ENCODE results near the gene CDC42EP4.

DNA sequence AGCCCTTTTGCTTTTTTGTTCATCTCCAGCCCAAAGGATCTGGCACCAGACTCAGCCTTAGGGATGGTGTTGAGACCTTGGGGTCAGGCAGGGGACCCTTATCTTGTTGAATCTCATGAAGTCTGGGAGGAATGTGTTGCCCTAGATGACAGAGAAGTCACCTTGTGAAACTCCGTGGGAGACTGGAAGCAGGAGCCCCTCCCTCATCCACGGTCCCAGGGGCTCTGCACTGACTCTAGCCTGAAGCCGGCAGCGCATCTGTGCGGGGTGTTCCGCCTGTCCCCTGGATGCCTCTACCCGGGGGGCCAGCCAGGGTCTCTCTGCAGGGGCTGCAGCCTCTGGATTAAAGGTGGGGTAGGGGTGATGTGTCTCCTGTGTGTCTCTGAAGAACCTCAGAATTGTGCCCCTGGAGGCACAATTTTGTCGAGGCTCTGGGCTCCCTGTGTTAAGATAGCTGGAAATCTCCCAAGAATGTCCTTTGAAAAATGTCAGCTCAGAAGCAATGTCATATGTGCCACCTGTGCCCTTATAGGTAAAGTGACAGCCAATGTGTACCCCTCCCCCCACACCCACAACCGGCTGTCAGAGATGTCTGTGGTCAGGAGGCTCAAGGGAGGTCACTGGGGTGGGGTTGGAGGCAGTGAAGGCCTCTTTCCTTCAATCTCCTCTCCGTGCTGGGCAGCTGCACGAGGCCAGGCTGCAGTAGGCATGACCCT, 32.1 kb upstream of the CDC42EP4 start:
- no peak for TF ChIP-seq CTCF (IDR thresholded peaks at IDR 0.05)
- TF ChIP-seq POLR2A (IDR thresholded peaks at IDR 0.05): no peak
